GM19238 (cell line): ENCODE results near the gene PRXL2A.
"Not testable (repeated sequence)": the region's sequence is repeated elsewhere in the genome, so short reads cannot be mapped to it uniquely, and the experiment has no call there.

Source experiments
- DNase-seq: peaks from one replicate; pipeline ENCODE4 v3.0.0; 2011; ENCODE audit warnings: low spot score; ENCODE audit not compliant: insufficient read length

Gene PRXL2A

GRCh38 chr10:80408242-80409101 lies at the start of gene PRXL2A:
Gene PRXL2A (plus strand): TSS chr10:80408551. CDS start chr10:80420468, 11,917 bp downstream.
- peak; percentile 86 for DNase-seq

- DNase-seq = not testable (repeated sequence)
Measured at GRCh38 chr10:80358925-80359324, 49.4 kb upstream of the PRXL2A start.

GRCh38 chr10:80359644-80360043 lies 48.7 kb upstream of the PRXL2A start:
- no peak for DNase-seq

GRCh38 chr10:80365510-80365909 lies 42.8 kb upstream of the PRXL2A start:
- DNase-seq = no peak

- DNase-seq = no peak
Measured at GRCh38 chr10:80371467-80371866, 36.9 kb upstream of the PRXL2A start.

- no peak for DNase-seq
Measured at GRCh38 chr10:80372675-80373074, 35.7 kb upstream of the PRXL2A start.

GRCh38 chr10:80373502-80373901 lies 34.8 kb upstream of the PRXL2A start:
- DNase-seq = no peak

- DNase-seq = no peak
Measured at GRCh38 chr10:80379701-80380100, 28.6 kb upstream of the PRXL2A start.

GRCh38 chr10:80380185-80380584 lies 28.2 kb upstream of the PRXL2A start:
- DNase-seq = no peak

- no peak for DNase-seq
Measured at GRCh38 chr10:80382989-80383388, 25.4 kb upstream of the PRXL2A start.

- DNase-seq = no peak
Measured at GRCh38 chr10:80390740-80391139, 17.6 kb upstream of the PRXL2A start.

- no peak for DNase-seq
Measured at GRCh38 chr10:80392250-80392649, 16.1 kb upstream of the PRXL2A start.

GRCh38 chr10:80394358-80394916 lies 13.9 kb upstream of the PRXL2A start:
- DNase-seq = no peak

GRCh38 chr10:80397014-80397413 lies 11.3 kb upstream of the PRXL2A start:
- DNase-seq = no peak

- no peak for DNase-seq
Measured at GRCh38 chr10:80400136-80400804, 8.1 kb upstream of the PRXL2A start.

- no peak for DNase-seq
Measured at GRCh38 chr10:80405035-80405434, 3.3 kb upstream of the PRXL2A start.

GRCh38 chr10:80405626-80406025 lies 2.7 kb upstream of the PRXL2A start:
- DNase-seq = no peak

- DNase-seq = no peak
Measured at GRCh38 chr10:80406204-80406603, 2.1 kb upstream of the PRXL2A start.

- DNase-seq = no peak
Measured at GRCh38 chr10:80407812-80408241, 524 bp upstream of the PRXL2A start.

GRCh38 chr10:80409121-80409520 lies 770 bp downstream of the PRXL2A start:
- DNase-seq = peak; percentile 8

- DNase-seq = no peak
Measured at GRCh38 chr10:80410122-80410521, 1.8 kb downstream of the PRXL2A start.

GRCh38 chr10:80410578-80411145 lies 2.3 kb downstream of the PRXL2A start:
- DNase-seq = no peak
